AG20443 (cell line): ENCODE measurements around the gene C9orf43.
"Not testable (repeated sequence)": the region's sequence is repeated elsewhere in the genome, so short reads cannot be mapped to it uniquely, and the experiment has no call there.

Experiments used
- DNase-seq: peaks from one replicate; pipeline ENCODE4 v3.0.0; 2012; ENCODE audit warnings: low spot score, mixed read lengths

Gene C9orf43

DNA sequence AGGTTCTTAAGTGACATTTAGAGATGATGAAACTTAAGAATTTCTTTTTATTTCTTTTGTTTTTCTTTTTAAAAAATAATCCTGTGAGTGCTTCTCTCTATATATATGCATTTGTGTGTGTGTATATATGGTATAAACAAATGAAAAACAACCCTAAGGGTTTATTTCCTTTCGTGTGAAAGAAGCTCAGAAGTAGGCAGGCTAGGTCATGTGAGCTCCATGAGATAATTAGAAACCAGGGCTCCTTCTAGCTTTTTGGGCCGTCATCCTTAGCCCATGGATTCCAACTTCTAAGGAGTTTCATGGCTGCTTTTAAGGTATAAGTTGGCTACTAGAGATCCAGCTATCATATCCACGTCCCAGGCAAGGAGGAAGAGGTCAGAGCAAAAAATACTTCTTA, 11.2 kb downstream of the C9orf43 start:
- DNase-seq = no peak

GRCh38 chr9:113425072-113425471, 14.5 kb downstream of the C9orf43 start:
- no peak for DNase-seq

DNA sequence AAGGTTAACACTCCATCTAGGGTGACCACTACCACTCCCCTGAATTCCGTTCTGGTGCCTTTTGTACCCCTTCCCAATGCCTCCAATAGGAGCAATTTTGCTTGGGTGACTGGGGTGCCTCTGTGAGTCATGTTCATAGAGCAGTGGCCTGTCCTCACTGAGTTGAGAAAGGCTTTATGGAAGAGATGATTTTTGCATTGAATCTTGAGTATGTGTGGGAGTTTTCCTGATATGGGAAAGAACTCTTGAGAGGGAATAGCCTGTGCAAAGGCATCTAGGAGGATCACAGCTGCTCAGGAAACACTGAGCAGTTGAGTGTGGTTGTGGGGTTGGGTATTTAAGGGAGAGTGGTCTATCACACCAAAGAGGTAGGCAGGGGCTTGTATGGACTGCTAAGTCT, 16.2 kb downstream of the C9orf43 start:
- DNase-seq = no peak

GRCh38 chr9:113427629-113428028, 17.1 kb downstream of the C9orf43 start:
- DNase-seq = peak; percentile 39

GRCh38 chr9:113428062-113428615, 17.6 kb downstream of the C9orf43 start:
- DNase-seq = no peak

GRCh38 chr9:113431191-113431590, 20.6 kb downstream of the C9orf43 start:
- DNase-seq = no peak

- peak; percentile 50 for DNase-seq
Observed at GRCh38 chr9:113436728-113437515, 26.4 kb downstream of the C9orf43 start.

GRCh38 chr9:113437716-113438115, 27.2 kb downstream of the C9orf43 start:
- DNase-seq = not testable (repeated sequence)

- no peak for DNase-seq
Observed at GRCh38 chr9:113444736-113445135, 34.2 kb downstream of the C9orf43 start.

- peak; percentile 73 for DNase-seq
Observed at GRCh38 chr9:113446323-113446740, 35.8 kb downstream of the C9orf43 start.

GRCh38 chr9:113449376-113449775, 38.8 kb downstream of the C9orf43 start:
- no peak for DNase-seq

DNA sequence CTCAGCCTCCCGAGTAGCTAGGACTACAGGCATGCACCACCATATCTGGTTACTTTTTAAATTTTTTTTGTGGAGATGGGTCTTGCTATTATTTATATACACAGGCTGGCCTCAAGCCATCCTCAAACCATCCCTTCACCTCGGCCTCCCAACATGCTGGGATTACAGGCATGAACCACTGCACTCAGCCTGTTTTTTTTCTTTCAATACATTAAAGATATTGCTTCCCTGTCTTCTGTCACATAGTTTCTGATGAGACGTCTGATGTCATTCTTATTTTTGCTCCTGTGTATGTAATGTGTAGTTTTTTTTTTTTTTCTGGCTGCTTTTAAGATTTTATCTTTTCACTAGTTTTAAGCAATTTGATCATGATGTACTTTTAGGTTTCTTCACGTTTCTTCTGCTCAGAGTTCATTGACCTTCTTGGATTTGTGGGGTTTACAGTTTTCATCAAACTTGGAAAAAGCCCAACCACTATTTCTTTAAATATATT, 41.6 kb downstream of the C9orf43 start:
- no peak for DNase-seq

DNA sequence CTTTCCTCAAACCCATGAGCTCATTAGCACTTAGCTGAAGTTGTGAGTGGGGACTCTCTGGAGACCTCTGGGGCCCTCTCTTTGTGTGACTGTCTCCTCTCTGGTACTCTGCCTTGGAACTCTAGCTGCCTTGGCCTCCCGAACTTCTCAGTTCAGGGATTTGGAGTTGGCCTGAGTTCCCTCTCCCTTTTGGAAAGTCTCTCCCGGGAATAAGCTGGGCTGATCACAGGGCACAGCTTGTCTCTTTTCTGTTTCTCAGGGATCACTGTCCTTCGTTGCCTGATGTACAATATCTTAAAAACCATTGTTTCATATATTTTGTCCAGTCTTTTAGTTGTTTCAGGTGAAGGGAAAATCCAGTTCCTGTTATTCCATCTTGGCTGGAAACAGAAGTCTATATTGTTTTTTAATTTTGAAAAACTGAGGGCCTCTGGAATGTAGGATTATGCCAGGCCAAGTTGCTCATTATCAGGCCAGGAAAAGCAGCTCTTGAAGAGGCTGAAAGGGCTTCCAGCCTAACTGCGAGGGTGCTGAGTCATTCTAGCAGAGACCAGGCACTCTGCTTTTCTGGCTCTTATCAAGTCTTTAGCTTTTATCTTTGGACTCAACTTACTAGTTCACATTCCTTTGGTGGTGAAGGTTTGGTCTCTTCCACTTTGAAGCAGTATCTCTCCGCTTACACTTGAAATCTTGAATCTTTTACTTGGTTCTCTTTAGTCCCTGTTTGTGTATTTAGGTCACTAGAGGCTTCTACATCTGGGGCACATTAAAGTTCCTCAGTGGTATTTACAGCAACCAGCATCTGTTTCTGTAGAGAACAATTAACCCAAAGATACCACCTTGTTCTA, 44.6 kb downstream of the C9orf43 start:
- DNase-seq = peak; percentile 82

DNA sequence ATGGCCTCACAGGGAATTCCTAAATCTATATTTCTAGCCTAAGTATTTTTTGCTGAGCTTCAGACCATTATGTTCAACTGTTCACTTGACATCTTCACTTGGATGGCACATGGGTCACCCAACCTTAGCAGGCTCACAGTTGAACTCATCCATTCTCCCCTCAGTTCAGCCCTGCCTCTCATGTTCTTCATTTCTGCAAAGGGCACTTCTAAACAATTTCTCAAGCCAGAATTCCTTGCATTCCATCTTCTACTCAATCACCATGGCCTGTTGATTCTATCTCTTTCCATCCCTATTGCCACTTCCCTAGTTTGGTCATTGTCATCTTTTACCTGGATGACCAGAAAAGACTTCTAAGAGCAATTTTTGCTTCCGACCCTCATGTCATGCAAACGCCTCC, 45.7 kb downstream of the C9orf43 start:
- DNase-seq = peak; percentile 49

GRCh38 chr9:113461285-113461684, 50.7 kb downstream of the C9orf43 start:
- DNase-seq = no peak

DNA sequence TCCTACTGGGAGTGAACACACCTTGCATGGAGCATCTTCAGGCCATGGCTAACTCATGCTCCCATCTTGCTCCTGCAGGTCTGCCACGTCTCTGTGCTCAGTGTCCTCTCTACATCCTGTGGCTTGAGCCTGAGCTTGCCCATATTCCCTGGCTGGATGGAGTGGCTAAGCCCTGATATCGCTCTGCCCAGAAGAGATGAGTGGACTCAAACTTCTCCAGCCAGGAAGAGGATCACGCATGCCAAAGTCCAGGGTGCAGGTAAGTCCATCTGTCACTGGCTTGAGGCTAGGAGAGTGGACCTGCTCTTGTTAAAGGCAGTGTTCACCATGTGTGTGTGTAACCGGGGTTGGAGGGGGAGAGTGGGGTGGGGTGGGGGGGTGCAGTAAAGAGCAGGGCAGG, 51.4 kb downstream of the C9orf43 start:
- DNase-seq = no peak

DNA sequence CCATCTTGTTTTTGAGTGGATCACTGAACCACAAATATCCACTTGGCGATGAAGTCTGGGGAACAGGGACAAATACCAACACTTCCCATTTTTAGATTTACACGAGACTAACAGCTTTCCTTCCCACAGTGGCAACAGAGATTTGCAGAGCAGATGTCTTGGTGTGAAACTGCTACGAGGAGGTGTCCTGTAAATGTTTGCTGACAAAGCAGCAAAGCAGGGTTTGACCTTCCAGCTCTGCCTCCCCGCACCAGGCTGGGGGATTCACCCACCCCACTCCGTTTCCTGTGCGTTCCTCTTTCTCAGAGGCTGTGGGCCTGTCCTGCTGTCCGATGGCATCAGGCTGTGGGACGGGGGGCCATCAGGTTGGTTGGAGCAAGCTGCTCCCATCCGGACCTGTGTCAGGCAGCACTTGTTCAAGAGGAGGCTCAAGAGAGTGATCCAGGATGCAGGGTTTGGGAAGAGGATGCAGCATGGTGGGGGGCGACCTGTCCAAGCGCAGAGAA, 52.3 kb downstream of the C9orf43 start:
- no peak for DNase-seq

GRCh38 chr9:113463418-113464285, 53.1 kb downstream of the C9orf43 start, which contains the start of gene RGS3:
TSS of gene RGS3 (plus strand) at chr9:113463727. CDS start at chr9:113463803, 76 bp downstream.
- no peak for DNase-seq

- no peak for DNase-seq
Observed at GRCh38 chr9:113464286-113464660, 53.7 kb downstream of the C9orf43 start.

DNA sequence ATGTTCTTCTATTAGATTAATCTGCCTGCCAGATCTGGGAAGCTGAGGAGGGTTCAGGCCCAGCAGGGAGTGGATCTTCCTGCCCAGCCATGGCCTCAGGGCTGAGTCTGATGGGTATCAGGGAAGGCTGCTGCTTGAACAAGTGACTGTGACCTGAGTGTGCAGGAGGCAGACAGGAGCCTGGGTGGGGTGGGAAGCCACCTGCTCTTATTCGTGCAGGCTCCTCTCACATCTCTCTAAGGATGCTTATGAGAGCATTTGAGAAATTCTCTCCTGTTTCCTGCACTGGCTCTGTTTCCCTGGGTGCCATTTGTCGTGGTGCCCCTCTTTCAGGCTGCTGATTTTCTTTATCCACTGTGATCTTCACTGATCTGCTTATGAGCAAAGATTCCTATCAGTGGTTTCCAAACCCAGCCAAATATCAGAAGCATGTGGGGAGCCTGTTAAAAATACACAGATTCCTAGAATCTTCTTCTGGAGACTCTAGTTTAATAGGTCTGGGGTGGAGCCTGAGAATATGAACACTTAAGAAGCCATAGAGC, 55.1 kb downstream of the C9orf43 start:
- no peak for DNase-seq

- no peak for DNase-seq
Observed at GRCh38 chr9:113467183-113467582, 56.6 kb downstream of the C9orf43 start.
